Hippocampal formation (tissue), 2 donors: ENCODE data around the gene HEMK1.

Source experiments
- DNase-seq, 2 donors: peaks; one replicate each; lab custom pipeline; 2025; lab: John Stamatoyannopoulos, UW

HEMK1 gene

DNA sequence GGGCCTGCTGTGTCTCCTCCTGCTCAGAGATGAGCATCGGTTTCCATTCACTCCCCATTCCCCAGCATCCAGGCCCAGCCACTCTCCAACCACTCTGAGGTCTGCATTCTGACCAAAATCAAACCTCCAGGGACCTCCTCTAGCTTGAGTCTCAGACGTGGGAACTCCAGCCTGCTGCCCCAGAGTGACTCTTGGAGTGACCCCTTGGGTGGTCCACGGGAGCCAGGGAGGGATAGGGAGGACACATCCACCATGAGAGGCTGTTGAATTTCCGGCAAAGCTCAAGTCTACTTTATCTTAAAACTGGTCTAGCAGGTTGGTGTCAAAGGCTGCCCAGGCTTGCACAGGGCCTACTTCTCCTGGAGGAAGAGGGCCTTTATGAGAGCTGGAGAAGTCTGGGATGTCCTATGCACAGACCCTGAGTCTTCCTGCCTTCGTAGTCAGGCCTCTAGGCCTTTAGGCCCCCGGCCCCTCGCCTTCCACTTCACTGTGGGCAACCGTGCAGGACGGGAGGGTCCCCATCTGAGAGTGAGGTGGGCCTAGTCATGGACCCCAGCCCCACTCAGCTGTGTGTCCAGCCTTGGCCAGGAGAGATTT, 33.4 kb downstream of the HEMK1 start:
- no peak for DNase-seq

DNA sequence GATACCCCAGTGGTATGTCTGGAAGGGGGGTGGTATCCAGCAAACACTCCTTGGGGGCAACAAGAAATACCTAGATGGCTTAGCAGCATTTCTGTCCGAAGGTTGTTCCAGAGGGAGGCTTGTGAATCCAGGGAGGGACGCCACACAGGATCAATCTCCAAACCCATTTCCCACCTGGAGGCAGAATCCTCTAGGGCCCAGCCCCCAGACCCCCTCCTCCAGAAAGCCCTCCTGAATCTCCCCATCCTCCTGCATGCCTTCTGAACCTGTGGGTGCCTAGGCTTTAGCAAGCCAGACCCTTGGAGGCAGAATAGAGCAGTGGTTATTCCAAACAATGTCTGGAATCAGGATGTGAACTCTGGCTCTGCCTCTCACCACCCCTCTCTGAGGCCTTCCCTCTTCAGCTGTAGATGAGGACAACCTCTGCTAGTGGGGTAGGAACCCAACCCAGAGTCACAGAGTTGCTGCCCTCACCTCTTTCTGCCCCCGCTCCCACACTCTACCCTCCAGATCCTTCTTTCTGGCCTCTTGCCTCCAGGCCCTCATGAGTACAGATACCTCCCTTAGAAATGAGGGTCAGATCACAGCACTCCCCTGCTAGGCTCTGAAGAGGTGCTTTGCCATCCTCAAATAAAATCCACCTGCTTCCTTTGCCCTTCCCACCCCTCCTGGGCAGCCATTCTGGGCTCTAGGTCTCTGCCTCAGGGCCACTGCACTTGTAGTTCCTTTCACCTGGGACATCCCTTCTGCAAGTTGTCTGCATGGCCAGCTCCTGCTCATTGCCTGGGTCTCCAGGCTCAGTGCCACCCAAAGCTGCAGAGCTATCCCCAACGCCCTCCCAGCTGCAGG, 34.2 kb downstream of the HEMK1 start:
- DNase-seq: no peak

DNA sequence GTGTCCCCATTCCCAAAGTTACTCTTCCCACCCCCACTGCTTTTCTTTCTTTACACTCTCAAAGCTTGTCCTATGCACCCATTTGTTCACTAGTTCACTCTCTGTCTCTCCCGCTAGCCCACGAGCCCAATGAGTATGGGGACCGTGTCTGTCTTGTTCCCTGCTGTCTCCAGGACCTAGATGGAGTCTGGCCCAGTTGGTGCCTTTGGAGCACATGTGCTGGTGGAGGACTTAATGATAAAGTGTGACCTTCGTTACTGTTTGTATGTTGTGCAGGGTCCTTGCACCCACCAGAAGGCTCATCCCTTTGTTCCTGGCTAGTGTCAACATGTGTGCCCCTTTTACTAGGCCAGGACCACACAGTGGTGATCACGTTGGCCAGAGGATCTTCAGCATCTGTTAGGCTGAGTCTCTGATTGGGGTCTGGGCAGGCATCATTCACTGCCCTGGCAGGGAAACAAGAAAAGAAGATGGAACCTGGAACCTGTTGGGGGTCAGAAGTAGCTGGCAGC, 34.8 kb downstream of the HEMK1 start:
- no peak for DNase-seq

DNA sequence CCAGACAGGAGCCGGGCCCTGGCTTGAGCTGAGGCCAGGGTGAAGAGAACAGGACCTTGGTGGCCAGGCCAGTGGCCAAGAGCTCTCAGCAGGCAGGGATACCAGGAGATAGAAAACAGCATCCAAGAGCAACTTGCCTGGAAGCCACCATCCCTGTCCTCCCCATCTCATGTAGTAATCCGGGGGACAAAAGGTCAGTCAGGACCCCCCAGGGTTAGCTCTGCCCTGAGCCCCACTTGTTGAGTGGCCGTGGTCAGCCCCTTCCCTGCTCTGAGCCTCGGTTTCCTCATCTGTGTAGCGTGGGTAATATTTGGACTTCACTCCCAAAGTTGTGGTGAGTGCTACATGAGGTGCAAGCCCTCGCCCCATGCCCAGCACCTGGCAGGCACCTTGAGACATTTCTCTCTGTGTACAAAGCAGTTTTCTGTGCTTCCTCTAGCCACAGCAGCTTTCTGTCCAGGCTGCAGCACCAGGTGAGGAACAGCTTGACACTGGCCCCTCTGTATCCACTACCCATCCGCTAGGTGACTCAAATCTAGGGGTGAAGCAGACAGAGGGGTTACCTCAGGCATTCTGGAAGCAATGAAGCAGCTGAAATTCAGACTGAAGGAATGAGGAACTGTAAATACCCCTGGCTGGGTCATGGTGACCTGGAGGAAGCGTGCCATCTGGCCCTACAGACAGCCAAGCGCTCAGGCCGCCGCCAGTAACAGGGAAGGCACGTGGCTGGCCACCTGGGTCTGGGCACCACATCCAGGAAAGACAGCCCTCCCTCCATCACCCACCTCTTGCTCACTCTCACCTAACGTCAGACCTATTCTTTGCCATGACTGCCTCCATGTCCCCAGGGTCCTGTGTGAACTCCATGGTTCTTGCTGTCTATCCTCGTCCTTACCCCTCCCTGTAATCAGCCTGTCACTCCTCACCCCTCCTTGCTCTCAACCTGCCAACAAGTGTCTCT, 35.6 kb downstream of the HEMK1 start:
- no peak for DNase-seq

DNA sequence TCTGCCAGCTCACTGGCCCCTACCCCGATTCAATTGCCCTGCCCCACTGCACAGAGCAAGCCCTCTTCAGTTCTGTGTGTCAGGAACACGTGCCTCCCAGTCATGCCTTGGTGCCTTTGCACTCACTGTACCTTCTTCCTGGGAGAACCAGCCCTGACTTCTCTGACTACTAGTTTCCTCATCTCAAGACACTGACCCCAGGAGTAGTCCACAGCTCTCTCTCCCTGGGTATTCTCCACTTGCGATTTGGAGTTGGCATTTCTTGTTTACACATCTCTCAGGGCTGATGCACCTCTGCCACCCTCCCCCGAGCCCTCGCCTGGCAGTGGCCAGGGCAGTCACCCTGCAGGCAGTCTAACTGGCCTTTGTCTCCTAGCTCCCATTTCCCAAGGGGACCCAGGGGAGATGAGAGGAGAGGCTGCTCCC, 36.6 kb downstream of the HEMK1 start:
- no peak for DNase-seq

DNA sequence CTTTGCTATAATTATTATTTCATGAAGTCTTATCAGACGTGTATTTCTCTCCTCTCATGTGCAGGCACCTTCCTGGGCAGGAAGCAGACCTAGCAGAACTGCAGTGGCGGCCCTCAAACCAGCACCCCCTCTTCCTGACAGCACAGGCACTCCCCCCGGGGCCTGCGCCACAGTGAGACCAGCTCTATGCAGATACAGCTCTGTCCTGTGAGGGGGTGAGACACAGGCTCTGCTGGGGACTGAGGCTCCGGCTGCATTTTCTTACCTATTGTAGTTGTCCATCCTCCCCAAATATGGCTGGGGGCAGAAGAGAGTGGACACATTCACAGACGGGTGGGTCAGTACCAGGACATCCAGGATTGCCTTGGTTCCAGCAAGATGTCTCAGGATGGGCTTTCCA, 37.3 kb downstream of the HEMK1 start:
- no peak for DNase-seq

DNA sequence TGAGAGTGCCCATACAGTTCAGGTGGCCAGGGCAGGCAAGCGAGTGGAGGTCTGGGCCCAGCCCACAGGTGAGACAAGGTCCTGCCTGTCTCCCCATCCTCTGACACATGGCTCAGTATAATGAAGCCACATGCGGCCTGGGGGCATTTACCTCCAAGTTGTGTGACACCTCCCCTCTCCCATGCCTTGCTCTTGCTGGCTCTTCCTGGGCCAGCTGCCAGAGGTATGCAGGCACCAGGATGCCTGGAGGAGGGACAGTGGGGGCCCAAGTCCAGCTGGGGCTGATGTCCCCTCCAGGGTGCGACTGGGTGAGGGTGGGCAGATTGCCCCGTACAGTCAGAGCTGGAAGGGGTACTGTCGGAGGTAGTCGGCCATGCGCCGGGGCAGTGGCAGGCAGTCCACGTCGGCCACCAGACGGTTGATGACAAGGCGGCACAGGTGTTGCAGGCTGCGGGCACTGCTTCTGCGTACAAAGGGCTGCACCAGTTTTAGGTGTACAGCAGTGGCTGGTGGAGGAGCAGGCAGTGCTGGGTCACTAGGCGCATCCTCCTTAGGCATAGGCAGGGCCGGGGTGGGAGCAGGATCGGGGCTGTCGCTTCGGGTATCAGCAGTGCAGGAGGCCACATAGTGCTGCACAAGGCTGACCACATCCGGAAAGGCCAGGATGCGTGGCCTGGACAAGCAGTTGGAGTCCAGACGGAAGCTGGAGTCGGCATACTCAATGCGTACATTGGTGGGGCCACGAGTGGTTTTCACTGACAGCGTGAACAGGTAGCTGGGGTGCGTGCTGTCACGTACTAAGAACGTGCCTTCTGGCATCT, 38.2 kb downstream of the HEMK1 start:
- no peak for DNase-seq

DNA sequence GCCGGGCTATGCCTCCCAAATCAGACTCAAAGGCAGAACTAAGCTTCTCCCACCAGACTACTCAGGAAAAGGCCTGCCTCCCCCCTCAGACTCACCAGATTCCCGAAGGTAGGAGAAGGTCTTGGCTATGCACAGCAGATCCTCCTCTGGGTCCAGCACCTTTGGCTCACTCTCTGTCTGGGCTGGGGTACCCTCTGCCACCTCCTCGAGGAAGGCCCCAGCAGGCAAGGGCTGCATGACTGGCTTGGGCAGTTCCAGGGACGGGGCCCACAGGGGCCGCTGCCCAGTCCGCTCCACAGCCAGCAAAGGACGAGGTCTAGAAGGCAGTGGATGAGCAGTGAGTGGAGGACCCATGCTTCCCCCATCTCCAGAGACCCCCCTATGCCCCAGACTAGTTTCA, 39.0 kb downstream of the HEMK1 start:
- no peak for DNase-seq

DNA sequence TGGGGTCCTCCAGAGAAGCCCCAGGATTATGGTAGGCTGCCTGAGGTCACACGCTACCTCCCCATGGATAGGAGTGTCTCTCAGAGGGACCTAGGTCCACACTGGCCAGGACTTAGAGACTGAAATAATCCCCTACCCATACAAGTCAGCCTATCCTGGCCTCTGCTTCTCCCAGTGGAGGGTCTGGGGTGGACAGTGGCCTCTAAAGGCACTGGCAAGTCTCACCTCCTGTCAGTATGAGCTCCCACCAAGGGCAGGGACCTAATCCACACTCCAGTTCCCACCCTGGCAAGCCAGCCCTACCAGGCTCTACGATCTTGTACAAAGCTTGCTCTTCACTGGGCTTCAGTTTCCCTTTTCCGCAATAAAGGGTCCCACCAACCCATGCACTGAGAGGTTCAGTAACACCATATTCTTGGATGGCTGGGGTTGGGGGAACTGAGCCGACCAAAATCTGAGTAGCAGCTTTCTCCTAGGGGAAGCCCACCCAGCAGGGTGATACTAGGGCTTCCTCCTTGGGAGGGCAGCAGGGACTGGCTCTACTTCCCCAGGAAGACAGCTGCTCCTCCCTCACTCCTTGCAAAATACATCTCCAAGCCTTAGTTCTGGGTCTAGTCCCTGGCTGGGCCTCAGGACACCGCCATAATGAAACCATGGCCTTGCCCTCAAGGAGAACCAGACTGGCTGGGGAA, 39.9 kb downstream of the HEMK1 start:
- no peak for DNase-seq

DNA sequence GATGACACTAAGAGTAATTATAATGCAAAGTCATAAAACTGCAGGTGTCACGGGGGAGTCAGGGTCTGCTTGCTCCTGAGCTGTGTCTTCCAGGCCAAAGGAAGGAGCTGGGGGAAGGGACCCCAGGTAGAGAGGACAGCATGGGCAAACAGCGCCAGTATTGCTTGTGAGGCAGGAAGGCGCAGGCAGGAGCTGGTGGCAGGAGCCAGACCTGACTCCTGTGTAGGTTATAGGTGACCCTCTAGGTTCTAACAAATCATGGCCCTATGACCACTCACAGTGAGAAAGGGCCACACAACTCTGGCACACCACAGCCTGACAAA, 40.4 kb downstream of the HEMK1 start:
- no peak for DNase-seq

DNA sequence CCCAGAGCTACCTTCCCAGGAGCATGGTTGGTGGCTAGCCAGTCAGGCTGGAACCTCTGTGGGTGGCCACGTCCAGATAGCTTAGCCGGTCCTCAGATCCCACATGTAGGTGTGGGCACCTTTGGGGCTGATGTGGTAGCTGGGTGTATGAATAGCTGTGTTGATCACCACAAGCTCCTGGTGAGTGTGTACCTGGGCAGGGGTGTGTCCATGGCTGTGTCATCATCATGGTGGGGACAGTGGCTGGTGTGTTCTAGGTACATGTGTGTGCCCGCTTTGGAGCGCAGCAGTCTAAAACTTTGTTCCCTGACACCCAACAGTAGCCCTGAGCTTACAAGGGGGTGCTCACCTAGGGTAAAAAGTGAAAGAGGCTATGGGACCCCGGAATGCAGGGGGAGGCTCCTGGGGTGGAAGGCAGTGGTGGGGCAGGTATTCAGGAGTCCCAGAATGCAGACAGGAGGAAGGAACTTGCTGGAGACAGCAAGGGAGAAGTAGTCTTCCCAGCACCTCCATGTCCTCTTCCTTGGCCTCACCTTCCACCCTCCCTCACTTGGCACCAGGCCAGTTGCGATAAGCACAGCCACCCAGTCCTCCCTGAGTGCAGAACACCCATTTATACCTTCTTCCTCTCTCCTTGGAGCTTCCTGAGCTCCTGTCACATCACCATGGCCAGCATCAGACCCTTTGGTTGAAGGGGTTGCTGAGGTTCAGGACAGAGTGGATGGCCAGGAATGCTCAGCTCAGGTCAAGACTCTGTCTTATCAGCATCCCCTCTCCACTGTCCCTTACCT, 41.1 kb downstream of the HEMK1 start:
- no peak for DNase-seq

DNA sequence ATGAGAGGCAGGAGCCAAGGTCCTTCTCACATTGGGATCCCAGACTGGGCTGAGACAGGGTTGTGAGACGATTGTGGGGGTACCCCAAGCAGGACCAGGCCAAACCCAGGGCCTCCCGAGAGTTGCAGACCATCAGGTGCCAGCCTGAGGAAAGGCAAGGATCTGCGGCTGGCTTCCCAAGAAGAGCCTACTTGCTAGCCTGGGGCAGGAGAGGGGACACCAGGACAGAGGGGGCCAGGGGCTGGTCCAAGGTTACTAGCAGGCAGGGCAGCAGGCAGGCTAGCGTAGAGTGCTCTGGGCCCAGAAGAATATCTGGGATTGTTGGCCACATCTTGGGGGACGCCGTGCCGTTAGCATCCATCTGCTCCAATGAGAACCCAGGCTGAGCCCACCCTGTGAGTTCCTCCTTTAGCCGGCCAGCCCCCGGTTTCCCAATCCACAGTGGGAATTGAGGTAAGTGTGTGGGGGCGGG, 41.7 kb downstream of the HEMK1 start:
- no peak for DNase-seq

DNA sequence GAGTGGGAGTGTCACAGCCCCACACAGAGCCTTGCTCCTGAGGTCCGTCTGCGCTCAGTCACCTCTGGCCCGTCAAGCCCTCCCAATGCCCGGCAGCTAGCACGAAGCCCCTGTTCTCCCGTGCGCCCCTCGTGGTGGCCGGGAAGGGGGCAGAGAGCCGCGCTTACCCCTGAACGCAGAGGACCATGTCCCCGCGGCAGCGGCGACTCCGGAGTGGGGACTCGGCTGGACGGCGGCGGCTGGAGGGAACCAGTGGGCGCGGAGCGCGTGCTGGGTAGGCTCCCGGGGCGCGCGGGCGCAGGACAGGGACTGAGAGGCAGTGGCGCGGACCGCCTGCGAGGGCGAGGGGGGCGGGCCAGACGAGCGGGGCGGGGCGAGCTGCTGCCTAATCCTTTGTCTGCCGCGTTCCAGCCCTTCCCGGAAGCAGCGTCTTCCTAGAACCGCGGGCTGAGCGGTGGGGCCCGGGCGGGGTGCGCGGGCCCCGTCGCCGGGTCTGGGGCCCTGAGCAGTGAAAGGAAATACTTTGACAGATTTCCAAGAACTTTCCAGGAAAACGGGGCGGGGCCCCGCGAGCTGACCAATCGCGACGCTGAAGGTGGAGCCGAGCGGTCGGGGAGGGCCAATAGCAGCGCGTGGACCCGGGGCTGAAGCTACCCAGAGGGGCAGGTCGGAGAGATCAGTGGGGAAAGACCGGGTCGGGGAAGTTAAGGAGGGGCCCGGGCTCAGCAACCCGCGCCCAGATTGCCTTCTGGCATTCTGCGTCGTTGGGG, 42.3 kb downstream of the HEMK1 start, which contains the start of gene CISH:
Gene CISH (minus strand): TSS at position 311 of the 770 bp plus-strand sequence. CDS start 124 bp downstream, at position 187.
- peak; percentile 73 to 85 for DNase-seq

DNA sequence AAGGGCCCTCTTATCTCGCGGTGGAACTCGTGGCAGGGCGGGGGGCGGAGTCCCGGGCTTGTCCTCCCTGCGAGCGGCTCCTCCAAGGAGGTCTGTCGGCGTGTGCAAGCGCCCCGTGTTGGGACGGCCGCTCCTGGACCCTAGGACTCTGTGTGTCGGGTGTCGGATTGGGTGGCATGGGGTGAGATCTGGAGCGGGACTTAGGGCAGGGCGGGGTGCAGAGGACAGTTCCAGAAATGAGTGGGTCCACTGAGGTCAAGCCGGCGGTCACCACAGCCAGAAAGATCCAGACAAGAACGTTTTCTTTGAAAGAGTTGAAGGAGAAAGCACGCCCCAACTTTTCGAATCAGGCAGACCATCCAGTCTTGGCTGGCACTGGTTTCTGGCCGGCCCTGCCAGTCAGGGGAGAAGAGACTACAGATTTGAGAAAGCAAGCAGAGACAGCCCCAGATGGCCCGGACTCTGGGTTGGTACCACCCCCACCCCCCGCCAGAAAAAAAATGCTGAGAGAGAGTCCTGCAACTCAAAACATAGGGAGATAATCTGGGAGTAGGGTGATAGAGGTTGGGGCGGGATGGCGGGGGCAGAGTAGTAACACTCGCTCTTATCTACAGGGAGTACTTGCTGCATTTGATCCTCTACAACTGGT, 43.0 kb downstream of the HEMK1 start:
- no peak for DNase-seq

DNA sequence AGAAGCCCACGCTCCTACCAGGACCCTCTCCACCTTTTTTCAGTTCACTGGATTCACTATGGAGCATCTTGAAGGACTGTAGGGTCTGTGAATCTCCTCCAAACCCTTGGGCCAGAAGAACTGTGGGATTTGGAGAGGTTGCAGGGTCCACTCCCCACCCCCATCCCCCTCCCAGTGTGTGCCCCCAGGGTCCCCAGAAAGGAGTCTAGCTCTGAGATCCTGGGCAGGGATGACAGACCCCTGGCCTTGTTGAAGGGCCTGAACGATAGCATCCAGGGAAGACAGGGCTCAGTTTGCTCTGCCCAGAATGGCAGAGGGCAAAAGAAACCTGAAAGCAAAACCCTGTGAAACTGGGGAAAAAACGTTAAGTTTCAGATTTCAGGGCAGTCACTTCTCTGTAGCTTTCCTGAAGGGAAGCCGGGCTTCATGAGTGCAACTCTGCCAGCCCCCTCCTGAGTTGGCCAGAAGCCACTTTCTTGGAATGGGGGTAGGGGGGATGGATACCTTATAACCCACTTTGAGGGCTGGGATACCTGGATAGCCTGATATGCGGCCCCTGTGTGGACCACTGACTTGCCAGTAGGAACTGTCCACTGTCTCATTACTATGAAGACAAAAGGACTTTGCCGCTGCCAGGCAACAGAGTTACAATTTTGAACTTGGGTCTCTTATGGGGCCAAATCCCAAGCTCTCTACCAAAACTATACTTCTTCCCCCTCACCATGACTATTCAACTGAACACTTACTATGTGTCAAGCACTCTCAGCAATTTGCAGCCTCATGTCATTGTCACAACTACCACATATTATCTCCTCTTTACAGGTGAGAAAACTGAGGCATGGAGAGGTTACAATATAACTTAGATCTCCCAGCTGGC, 43.9 kb downstream of the HEMK1 start:
- DNase-seq: no peak

DNA sequence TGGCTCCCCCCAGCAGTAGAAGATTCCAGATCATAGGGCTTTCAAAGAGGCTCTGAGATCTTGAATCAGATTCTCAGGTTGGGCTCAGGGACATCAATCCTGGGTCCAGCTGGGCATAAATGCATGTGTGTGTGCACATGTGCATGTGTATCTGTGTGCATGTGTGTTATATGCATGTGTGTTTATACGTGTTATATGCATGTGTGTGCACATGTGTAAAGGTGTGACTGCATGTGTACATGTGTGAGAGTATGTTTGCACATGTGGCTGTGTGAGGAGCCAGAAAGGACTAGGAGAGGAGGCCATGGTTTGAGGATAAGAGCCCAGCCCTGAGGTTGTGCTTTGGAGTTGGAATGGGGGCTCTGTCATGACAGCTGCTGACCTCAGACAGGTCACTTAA, 45.9 kb downstream of the HEMK1 start:
- DNase-seq: no peak

DNA sequence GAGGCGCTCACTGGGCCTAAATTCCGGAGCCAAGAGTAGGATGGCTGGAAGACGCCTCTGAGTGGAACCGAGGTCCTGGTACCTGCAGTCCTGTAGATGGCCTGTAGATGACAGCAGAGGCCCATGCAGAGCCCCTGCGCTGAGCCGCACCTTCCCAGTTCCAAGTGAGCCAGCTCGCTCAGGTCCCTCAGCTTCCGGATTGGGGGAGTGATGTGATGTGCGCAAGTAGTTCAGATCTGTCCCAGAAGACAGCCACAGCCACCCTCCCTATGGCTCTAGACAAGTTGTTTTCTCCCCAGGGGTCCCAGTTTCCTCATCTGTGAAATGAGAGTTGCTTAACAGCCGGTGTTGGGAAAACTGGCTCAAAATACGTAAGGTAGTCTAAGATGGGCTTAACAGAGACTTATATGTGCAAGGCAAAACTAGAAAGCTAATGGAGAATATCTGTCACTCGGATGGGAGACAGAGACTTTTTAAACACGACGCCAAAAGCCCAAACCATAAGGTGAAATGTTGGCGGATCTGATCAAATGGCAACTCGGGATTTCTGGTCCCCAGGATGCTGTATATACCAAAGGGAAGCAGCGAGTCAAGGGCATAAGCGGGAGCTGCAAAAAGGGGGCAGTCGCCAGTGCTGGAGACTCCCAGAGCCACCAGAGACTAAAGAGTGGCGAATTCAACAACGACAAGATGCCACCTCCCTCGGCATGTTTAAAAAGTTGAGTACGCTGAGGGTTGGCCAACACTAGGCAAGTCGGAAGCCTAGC, 46.9 kb downstream of the HEMK1 start:
- peak; percentile 76 to 82 for DNase-seq
